Measurements from ENCODE around the gene GPR146.
A peak's percentile ranks its signal among the peaks of the same experiment; 100 is the strongest.

Gene GPR146

DNA sequence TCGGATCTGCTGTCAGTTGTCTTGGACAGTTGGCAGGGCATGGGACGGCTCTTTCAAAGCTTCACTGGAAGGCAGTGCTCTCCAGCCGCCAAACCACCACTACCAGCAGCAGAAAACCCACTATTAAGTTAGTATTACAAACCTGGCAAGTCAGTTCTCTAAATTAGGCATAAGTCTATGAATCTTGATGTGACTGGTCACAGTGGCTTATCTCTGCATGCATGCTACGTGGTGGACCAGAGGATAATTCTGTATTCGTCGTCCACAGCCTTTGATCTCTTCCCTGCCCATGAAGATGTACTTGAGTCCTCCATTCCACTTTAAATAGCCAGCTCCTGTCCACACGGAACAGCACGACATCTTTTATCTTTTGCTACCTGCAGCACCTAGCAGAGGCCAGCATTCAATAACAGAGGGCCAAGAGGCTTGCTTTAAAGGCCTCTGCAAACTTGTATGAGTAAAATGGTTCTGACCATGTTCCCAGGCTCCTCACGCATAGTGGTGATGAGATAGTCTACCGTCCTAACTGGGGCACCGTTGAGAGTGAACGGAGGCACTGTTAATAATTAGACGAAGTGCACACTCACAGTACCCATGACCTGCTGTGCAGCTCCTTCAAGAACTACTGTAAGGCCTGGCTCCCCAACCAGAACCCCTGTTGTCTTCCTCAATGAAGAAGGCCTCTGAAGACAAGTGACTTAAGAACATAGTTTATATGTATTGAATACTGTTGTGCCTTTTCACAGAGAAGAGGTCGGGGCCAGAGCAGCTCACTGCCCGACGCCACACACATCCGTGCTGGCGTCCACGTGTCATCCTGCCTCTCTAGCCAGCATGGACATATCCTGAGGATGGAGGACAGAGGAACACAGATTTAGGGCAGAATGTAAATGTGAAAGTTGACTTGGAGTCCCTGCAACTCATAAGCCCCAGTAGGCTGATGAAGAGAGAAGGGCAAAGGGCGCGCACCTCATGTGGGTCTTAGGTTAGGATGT, 1.0 kb downstream of the GPR146 start:
- no peak for DNase-seq

DNA sequence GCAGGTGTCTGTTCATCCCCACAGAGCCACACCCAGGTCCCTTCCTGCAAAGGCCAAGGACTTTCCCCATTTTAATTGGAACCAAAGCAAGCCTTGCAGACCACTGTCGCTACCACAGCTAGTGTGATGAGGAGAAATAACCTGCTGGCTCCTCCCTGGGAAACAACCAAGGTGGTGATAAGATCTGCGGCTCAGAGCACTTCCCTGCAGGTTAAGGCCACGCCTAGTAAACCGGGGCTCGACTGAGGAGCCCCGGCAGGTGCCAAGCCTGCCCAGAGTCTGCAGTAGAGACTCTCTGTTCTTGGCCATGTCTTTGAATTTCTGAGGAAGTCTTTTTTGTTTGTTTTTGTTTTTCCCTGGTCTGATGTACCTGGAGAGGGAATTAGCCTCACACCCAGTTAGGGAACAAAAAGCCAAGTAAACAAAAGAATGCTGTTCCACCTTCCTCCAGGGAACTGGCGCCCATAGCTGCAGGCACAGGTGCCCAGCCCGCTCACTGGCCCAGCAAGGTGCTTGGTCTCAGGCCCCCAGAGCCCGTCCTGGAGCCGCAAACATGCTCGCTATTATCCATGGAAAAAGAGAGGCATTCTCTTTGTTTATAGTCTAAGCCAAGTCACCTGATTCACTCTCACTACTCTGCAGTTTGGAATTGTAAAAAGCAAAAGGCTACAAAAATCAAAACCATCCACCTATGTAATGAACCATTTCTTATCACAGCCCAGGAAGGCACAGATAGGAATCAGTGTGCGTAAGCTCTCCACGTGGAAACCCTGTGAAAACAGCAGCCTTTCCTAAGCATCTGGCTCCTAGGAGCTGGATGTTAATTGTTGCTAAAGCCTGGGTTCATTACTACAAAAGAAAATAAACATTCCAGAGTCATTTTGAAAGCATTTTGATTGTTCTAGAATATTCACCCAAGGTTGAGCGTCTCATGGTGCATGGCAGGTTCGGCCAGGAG, 2.7 kb downstream of the GPR146 start:
- DNase-seq, result no peak

DNA sequence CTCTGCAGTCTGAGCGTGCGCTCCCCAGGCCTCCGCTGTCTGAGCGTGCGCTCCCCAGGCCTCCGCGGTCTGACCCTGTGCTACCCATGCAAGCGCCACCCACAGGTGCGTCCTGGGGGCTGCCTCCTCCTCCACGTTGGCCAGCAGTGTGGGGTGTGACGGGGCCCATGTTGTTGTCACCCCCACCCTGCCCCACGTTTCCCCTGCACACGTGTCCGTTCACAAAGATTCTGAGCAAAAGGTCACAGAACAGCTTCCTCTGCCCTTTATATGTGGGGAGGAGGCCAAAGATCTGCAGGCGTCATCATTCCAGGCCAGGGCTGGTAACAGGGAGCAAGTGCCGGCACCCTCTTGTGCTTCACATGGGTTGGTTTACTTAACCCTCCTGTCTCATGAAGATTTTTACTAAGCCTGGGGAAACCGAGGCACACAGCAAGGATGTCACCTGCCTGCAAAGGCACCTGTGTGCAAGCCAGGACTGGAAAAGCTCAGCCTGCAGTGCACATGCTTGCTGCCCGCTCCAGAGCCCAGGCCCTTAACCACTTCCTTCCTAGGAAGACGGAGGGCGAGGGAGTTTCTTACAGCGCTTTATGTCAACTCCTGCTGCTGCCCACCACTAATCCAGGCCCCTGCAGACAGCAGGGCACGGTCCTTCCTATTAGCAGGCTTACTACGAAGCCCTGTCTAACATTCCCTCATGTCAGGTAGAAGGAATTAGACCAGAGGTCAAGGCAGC, 4.8 kb downstream of the GPR146 start:
- DNase-seq, result no peak

DNA sequence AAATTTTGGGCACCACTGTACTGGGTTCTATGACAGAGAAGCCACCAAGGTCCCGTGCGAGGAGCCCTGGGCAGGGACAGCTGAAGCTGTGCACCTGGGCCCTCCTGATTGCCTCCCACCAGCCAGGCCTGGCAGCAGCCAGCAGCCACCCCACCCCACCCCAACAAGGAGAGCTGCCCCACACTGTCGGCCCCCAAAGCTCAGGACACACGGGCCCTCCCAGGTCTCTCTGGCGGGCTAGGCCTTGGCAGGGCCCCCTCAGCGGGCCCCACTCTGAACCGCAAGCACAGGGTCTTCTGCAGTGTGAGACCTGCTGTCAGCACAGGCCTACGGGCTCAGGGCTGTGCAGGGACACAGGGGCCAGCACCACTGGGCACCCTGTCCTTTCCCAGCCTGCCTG, 5.5 kb downstream of the GPR146 start:
- no peak for DNase-seq

DNA sequence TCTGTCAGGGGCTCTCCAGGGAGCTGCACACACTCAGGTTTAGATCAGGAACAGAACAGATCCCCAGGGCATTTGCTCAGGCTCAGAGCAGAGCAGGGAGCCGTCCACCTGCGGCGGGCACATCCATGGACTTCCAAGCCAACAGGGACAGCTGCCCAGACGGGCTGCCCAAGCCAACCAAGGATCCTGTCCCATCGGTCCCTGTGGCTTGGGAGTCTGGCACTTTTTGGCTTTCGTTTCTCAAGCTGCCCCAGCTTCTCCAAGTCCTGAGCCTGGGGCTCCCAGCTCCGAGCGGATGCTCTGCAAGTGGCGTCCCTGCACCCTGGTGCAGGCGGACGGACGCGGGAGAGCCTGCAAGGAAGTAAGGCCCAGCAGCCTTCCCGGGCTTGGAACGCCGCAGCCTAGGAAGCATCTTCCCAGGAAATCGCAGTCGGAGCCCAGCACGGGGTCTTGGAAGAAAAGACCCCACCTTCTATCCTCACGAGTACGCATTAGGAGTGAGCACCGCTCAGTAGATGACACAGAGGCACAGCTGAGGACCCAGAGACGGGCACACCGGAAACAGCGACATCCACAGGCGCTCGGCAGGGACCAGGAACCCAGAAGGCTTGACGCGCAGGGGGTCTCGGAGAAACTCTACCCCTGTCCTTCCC, 6.0 kb downstream of the GPR146 start:
- DNase-seq, result no peak

DNA sequence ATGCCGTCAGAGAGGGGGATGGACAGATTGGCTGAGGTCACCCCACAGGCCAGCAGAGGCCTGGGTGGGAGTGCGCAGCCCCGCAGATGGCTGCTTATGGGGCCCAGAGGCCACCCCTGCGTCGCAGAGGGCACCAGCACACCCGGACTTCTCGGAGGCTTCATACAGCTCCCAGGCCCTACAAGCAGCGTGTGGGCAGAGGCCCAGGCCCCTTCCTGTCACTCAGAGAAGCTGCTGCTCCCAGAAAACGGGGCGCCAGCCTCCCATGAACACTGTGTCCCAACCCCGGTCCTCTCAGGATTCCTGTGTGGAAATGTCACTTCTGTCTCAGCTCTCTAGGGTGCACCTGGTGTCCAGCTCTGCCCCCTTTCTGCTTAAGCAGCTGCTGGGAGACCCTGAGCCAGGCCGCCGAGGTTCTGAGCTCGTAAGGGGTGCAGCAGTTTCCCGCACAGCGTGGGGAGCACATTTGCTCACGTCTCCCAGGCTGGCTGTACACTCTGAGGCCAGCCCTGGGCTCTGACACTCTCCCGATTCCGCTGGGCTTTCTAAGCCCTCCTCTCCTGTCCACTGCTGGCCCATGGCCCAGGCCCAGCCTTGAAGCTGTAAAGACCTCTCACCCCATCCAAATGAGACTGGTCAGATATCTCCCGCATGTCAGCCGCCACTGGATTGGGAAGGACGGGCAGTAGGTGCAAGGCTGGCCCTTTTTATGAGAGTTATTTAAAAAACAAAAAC, 6.8 kb downstream of the GPR146 start:
- DNase-seq, result no peak

DNA sequence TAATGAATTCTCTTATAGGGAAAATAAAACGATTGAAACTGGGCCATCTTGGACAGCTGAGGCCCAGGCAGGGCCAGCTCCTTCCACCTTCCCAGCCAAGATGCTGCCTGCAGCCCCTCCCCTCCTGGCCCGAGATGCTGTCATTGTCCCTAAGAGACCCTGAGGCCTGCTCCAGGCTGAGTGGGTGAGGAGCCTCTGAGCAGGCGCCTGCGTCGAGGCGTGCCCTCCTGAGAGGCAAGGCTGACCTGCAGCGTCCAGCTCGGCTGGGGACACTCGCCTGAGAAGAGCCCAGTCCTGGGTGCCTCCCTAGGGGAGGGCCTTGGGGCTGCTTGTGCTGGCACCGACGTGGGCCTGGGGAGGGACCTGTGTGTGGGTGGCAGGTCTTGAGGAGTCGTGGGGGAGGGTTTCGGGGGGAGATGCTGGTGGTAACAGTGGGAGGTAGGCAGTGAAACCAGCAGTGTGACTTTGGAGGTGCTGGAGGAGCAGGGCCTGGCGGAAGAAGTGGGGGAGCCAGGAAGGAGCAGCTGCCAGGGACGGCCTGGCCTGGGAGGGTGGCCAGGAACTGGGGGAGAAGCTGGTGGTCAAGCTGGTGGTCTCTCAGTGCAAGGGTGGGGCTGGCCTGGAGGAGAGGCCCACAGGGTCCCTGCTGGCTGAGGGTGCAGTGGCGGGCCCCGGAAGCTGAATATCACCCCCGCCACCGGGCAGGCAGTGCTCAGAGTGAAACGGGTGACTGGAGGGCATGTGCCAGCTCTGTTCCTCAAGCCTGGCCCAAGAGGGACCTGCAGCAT, 7.9 kb downstream of the GPR146 start:
- DNase-seq, result no peak

DNA sequence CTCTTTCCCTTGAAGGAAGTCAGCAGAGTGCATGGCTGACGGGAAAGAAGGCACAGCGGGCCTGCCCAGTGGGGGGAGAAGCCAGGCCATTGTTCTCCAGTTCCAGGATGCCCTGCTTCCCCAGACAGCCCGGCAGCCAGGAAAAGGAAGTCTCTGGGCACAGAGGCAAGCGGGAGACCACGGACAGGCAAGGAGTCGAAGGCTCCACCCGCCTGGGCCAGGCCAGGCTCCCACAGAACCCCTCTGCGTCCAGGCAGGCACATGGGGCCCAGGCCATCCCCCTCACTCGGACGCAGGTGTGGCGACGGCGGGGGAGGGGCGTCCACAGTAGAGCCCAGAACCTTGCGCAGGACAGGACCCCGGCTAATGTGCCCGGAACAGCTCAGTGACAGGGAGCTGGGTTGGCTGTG, 8.7 kb downstream of the GPR146 start:
- DNase-seq, result no peak

DNA sequence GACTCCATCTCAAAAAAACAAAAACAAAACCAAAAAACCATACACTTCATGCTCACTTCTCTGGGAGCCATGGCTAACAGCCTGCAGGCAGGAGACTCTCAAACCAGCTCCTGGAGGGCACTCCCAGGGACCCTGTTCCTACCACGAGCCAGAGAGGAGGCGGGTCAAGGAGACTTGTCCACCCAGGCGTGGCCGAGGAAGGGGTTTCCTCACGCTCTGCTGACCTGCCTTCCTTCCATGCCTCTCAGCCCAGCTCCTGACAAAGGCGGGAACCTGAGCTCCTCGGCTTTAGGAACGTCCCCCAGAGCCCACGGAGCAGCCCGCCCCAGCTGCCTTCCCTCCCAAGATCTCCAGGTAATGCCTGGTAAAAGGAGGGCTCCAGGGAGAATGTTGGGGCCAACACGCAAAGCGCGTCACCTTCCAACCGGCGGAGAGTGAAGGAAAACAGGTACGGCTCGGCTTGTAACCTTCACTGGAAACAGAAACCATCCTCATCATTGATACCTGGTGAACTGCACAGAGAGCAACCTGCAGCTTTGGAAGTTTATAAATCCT, 9.5 kb downstream of the GPR146 start:
- DNase-seq, result no peak

DNA sequence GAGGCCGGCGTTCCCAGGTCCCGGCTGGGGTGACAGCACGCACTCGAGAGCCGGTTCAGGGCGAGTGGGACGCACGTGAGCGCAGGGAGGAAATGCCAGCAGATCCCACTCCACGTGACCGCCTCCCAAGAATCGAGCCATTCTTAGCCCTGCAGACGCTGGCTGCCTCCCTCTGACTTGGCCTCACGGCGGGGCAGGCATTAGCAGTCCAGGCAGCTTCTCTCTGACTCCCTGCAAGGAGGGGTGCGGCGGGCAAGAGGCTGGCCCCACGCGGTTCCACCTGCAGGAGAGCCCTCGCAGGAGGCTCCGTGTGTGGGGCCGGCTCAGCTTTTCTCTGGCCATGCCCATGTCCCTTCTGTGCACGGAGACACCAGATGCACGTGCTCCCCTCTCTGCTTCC, 10.1 kb downstream of the GPR146 start:
- no peak for DNase-seq

DNA sequence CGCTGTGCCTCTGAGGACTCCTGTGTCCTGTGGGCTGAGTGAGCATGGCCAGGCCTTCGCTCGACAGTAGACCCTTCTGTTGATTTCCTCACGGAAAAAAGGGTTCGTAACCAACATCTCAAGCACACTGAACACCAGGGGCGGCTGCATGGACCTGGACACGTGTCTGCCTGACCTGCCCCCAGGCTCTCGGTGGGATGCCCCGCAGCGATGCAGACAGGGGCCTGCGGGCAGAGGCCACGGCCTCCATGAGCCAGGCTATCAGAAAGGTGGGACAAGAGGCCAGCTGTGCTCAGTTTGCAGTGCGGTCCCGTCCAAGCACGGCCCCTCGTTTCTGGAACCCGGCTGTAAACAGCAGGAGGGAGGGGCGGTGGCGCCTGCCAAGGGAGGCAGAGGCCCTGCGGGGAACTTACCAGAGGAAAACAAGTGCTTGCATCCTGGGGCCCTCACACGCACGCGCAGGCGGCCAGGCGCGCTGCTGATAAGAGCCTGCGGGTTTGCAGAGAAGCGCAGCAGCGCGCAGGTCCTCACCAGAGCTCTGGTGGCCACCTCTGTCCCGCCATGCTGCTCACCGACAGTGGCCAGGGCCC, 10.6 kb downstream of the GPR146 start:
- peak; percentile 84 for DNase-seq

DNA sequence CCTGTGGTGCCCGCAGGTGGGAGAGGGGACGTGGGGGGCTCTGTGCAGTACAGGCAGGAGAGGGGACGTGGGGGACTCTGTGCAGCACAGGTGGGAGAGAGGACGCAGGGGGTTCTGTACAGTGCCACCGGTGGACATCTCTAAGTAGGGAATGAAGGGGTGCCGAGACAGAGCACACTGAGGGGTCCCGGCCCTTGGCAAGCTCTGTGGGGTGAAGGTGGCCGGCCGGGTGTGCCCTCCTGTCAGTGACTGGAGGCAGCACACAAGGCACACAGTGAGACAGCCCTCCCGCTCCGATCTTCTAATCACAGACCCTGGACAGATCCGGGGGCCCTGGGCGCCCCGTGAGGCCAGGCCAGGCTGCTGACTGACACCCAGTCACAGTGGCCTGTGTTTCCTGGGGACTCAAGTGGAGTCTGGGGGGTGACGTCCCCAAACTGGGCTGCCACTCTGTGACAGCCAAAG, 11.2 kb downstream of the GPR146 start:
- DNase-seq, result no peak

DNA sequence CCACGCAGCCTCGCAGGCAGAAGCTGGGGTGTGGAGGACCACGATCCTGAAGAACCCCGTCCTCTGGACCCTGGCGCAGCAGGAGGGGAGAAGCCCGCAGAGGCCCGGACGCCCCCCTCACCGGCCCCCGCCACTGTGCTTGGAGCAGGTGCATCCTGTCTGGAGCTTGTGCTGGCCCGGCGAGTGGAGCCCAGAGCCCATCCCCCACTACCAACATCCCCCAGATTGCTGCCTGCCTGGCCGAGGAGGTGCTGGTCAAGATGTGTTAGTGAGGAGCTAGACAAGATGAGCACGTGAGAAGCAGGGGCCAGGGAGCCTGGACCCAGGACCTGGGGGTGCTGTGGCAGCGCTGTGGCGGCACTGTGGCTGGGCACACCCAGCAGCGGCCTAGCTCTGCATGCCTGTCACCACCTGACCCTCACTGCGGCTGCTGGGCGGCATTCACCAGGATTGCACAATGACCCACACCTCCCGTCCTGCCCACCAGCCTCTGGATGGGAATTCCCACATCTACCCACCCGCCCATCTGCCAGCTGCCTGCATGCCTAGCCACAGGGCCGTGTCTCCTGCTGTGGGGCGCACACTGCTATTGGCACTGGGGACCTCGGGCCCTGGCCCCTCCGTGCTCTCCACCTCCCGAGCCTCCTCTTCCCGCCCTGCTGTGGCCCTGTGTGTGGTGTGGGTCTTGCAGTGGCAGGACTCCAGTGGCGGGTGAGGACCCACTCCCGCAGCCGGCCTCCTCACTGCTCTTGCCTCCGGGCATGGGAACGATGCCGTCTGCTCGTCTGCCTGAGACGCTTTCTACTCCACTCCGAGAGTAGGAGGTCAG, 11.8 kb downstream of the GPR146 start:
- DNase-seq, result no peak

DNA sequence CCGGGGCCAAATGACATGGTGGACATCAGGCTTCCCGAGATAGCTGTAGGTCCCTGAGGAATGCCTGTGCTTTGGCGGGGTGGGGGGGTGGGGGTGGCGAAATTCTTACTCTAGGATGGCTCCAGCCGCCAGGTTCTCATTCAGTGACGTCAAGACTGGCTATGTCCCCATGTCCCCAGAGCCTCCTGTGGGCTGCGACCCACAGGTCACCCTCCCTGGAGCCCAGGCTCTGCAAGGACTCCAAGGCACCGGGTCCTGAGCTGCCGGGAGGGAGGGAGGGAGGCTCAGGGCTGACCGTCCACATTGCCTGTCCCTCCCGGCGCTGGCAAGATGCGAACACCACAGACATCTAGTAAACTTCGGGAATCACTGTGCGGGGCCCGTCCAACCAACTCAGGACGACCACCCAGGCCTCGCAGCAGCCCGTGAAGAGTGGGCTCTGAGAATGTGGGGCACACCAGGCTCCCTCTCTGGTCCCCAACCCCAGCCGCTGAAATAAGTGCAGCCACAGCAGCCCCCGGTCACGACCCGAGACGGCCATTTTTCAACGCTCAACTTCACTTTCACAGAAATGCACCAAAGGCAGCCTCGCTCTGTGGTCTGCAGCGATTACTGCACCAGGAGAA, 12.6 kb downstream of the GPR146 start:
- no peak for DNase-seq

DNA sequence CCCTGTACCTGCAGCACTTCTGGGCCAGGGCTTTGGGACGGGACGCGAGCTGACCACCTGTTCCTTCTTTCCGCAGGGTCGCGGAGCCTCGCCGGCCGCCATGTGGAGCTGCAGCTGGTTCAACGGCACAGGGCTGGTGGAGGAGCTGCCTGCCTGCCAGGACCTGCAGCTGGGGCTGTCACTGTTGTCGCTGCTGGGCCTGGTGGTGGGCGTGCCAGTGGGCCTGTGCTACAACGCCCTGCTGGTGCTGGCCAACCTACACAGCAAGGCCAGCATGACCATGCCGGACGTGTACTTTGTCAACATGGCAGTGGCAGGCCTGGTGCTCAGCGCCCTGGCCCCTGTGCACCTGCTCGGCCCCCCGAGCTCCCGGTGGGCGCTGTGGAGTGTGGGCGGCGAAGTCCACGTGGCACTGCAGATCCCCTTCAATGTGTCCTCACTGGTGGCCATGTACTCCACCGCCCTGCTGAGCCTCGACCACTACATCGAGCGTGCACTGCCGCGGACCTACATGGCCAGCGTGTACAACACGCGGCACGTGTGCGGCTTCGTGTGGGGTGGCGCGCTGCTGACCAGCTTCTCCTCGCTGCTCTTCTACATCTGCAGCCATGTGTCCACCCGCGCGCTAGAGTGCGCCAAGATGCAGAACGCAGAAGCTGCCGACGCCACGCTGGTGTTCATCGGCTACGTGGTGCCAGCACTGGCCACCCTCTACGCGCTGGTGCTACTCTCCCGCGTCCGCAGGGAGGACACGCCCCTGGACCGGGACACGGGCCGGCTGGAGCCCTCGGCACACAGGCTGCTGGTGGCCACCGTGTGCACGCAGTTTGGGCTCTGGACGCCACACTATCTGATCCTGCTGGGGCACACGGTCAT, 13.3 kb downstream of the GPR146 start:
- no peak for DNase-seq

DNA sequence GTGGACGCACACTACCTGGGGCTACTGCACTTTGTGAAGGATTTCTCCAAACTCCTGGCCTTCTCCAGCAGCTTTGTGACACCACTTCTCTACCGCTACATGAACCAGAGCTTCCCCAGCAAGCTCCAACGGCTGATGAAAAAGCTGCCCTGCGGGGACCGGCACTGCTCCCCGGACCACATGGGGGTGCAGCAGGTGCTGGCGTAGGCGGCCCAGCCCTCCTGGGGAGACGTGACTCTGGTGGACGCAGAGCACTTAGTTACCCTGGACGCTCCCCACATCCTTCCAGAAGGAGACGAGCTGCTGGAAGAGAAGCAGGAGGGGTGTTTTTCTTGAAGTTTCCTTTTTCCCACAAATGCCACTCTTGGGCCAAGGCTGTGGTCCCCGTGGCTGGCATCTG, 14.0 kb downstream of the GPR146 start:
- no peak for DNase-seq

DNA sequence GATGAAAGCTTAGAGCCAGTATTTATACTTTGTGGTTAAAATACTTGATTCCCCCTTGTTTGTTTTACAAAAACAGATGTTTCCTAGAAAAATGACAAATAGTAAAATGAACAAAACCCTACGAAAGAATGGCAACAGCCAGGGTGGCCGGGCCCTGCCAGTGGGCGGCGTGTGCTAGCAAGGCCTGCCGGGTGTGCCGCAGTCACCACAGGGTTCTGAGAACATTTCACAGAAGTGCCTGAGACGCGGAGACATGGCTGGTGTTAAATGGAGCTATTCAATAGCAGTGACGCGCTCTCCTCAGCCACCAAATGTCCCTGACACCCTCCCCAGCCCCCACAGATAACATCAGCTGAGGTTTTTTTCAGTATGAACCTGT, 14.5 kb downstream of the GPR146 start:
- DNase-seq, result peak; percentile 36

Data from NCI-H2107 (cell line).